ENCODE data around the gene MLKL. TPM values are rescaled to one million over a fixed set of nuclear protein-coding genes. Genes with fewer than 3 reads are reported as not detected.

MLKL gene
- total and polyA plus RNA-seq, 3 experiments from 2014 or later = 13.9 to 17.5 (median 16.1) TPM

Other genes with a start within 250 kb of the MLKL start
- 10 to 100 TPM; 52.3 to 56.7 TPM for gene GLG1, start 93.7 kb downstream of the MLKL start, total RNA-seq
- gene GLG1, start 93.7 kb downstream of the MLKL start, polyA plus RNA-seq = 174 TPM
- gene RFWD3, start 34.0 kb downstream of the MLKL start, total RNA-seq = 100 to 1,000 TPM in 1 of 2 experiments, 10 to 100 TPM in 1; 99.5 to 113 TPM
- gene RFWD3, start 34.0 kb downstream of the MLKL start, polyA plus RNA-seq = 20.1 TPM
- gene FA2H, start 74.0 kb upstream of the MLKL start, total RNA-seq = not detected
- gene FA2H, start 74.0 kb upstream of the MLKL start, polyA plus RNA-seq = not detected